ENCODE measurements around the gene SLC24A3.
A peak's percentile ranks its signal among the peaks of the same experiment; 100 is the strongest.

Gene SLC24A3

GRCh38 chr20:19212821-19213502 lies 520 bp downstream of the SLC24A3 start:
- peak overlapping the region; percentile 65 for H3K27ac ChIP-seq (ENCODE audit: low read depth, low read length)
- no peaks in the 10 kb centered on the region for H3K27me3 ChIP-seq (ENCODE audit: control insufficient read depth, insufficient read depth, low read length)

GRCh38 chr20:19213946-19214490 lies 1.6 kb downstream of the SLC24A3 start:
- peak overlapping the region; percentile 67 for H3K4me3 ChIP-seq (ENCODE audit: low read length)
- peaks cover 11% of the 10 kb centered on the region for H3K4me1 ChIP-seq (ENCODE audit: control insufficient read depth, insufficient read depth, low read length)
- peak overlapping the region; percentile 59 for H3K27ac ChIP-seq (ENCODE audit: low read depth, low read length)
- no peaks in the 10 kb centered on the region for H3K27me3 ChIP-seq (ENCODE audit: control insufficient read depth, insufficient read depth, low read length)
- H3K36me3 ChIP-seq (ENCODE audit: control insufficient read depth, insufficient read depth, low read length): no peaks in the 10 kb centered on the region
- no peak overlapping the region for H3K9ac ChIP-seq (ENCODE audit: low read length)

More at GRCh38 chr20:19212821-19213502, 520 bp downstream of the SLC24A3 start:
- no peaks in the 10 kb centered on the region for H3K36me3 ChIP-seq (ENCODE audit: control insufficient read depth, insufficient read depth, low read length)
- H3K4me1 ChIP-seq (ENCODE audit: control insufficient read depth, insufficient read depth, low read length): peaks cover 11% of the 10 kb centered on the region
- peak overlapping the region; percentile 67 for H3K4me3 ChIP-seq (ENCODE audit: low read length)
- H3K9ac ChIP-seq (ENCODE audit: low read length): no peak overlapping the region

GRCh38 chr20:19218411-19218810 lies 6.0 kb downstream of the SLC24A3 start:
- H3K36me3 ChIP-seq (ENCODE audit: control insufficient read depth, insufficient read depth, low read length): no peaks in the 10 kb centered on the region
- no peak overlapping the region for H3K9ac ChIP-seq (ENCODE audit: low read length)
- H3K27me3 ChIP-seq (ENCODE audit: control insufficient read depth, insufficient read depth, low read length): no peaks in the 10 kb centered on the region
- no peak overlapping the region for H3K4me3 ChIP-seq (ENCODE audit: low read length)
- no peaks in the 10 kb centered on the region for H3K4me1 ChIP-seq (ENCODE audit: control insufficient read depth, insufficient read depth, low read length)
- no peak overlapping the region for H3K27ac ChIP-seq (ENCODE audit: low read depth, low read length)

- no peaks in the 10 kb centered on the region for H3K4me1 ChIP-seq (ENCODE audit: control insufficient read depth, insufficient read depth, low read length)
- H3K36me3 ChIP-seq (ENCODE audit: control insufficient read depth, insufficient read depth, low read length): no peaks in the 10 kb centered on the region
- H3K4me3 ChIP-seq (ENCODE audit: low read length): no peak overlapping the region
- no peak overlapping the region for H3K9ac ChIP-seq (ENCODE audit: low read length)
- H3K27me3 ChIP-seq (ENCODE audit: control insufficient read depth, insufficient read depth, low read length): no peaks in the 10 kb centered on the region
- H3K27ac ChIP-seq (ENCODE audit: low read depth, low read length): no peak overlapping the region
These were observed 10.1 kb downstream of the SLC24A3 start for GRCh38 chr20:19222520-19223040.

- H3K27me3 ChIP-seq (ENCODE audit: control insufficient read depth, insufficient read depth, low read length): no peaks in the 10 kb centered on the region
- no peak overlapping the region for H3K4me3 ChIP-seq (ENCODE audit: low read length)
- H3K27ac ChIP-seq (ENCODE audit: low read depth, low read length): no peak overlapping the region
- no peaks in the 10 kb centered on the region for H3K36me3 ChIP-seq (ENCODE audit: control insufficient read depth, insufficient read depth, low read length)
- no peaks in the 10 kb centered on the region for H3K4me1 ChIP-seq (ENCODE audit: control insufficient read depth, insufficient read depth, low read length)
- no peak overlapping the region for H3K9ac ChIP-seq (ENCODE audit: low read length)
These were observed 11.2 kb downstream of the SLC24A3 start for GRCh38 chr20:19223640-19224039.

- peak overlapping the region; percentile 51 for H3K27ac ChIP-seq (ENCODE audit: low read depth, low read length)
- H3K27me3 ChIP-seq (ENCODE audit: control insufficient read depth, insufficient read depth, low read length): no peaks in the 10 kb centered on the region
These were observed 19.1 kb downstream of the SLC24A3 start for GRCh38 chr20:19231359-19232035.

GRCh38 chr20:19232997-19233794 lies 20.8 kb downstream of the SLC24A3 start:
- peak overlapping the region; percentile 40 for H3K4me3 ChIP-seq (ENCODE audit: low read length)
- peak overlapping the region; percentile 78 for H3K27ac ChIP-seq (ENCODE audit: low read depth, low read length)
- peaks cover 30% of the 10 kb centered on the region for H3K4me1 ChIP-seq (ENCODE audit: control insufficient read depth, insufficient read depth, low read length)
- H3K36me3 ChIP-seq (ENCODE audit: control insufficient read depth, insufficient read depth, low read length): no peaks in the 10 kb centered on the region
- H3K9ac ChIP-seq (ENCODE audit: low read length): no peak overlapping the region
- no peaks in the 10 kb centered on the region for H3K27me3 ChIP-seq (ENCODE audit: control insufficient read depth, insufficient read depth, low read length)

More at GRCh38 chr20:19231359-19232035, 19.1 kb downstream of the SLC24A3 start:
- Histone ChIP-seq H3K9ac (ENCODE audit: low read length) (no peak overlapping the region), H3K4me1 (ENCODE audit: control insufficient read depth, insufficient read depth, low read length) (peaks cover 30% of the 10 kb centered on the region), H3K4me3 (ENCODE audit: low read length) (no peak overlapping the region), H3K36me3 (ENCODE audit: control insufficient read depth, insufficient read depth, low read length) (no peaks in the 10 kb centered on the region)

GRCh38 chr20:19236371-19237055 lies 24.1 kb downstream of the SLC24A3 start:
- no peaks in the 10 kb centered on the region for H3K27me3 ChIP-seq (ENCODE audit: control insufficient read depth, insufficient read depth, low read length)
- no peak overlapping the region for H3K9ac ChIP-seq (ENCODE audit: low read length)
- no peaks in the 10 kb centered on the region for H3K36me3 ChIP-seq (ENCODE audit: control insufficient read depth, insufficient read depth, low read length)
- H3K4me3 ChIP-seq (ENCODE audit: low read length): no peak overlapping the region
- peaks cover 25% of the 10 kb centered on the region for H3K4me1 ChIP-seq (ENCODE audit: control insufficient read depth, insufficient read depth, low read length)
- H3K27ac ChIP-seq (ENCODE audit: low read depth, low read length): no peak overlapping the region

GRCh38 chr20:19241440-19241839 lies 29.0 kb downstream of the SLC24A3 start:
- H3K36me3 ChIP-seq (ENCODE audit: control insufficient read depth, insufficient read depth, low read length): no peaks in the 10 kb centered on the region
- no peaks in the 10 kb centered on the region for H3K27me3 ChIP-seq (ENCODE audit: control insufficient read depth, insufficient read depth, low read length)
- no peaks in the 10 kb centered on the region for H3K4me1 ChIP-seq (ENCODE audit: control insufficient read depth, insufficient read depth, low read length)
- no peak overlapping the region for H3K27ac ChIP-seq (ENCODE audit: low read depth, low read length)
- no peak overlapping the region for H3K9ac ChIP-seq (ENCODE audit: low read length)
- no peak overlapping the region for H3K4me3 ChIP-seq (ENCODE audit: low read length)

GRCh38 chr20:19244291-19244690 lies 31.8 kb downstream of the SLC24A3 start:
- Histone ChIP-seq H3K4me3 (ENCODE audit: low read length) (no peak overlapping the region), H3K27ac (ENCODE audit: low read depth, low read length) (no peak overlapping the region), H3K27me3 (ENCODE audit: control insufficient read depth, insufficient read depth, low read length) (no peaks in the 10 kb centered on the region)

GRCh38 chr20:19249106-19249879 lies 36.9 kb downstream of the SLC24A3 start:
- Histone ChIP-seq H3K9ac (ENCODE audit: low read length) (no peak overlapping the region), H3K4me3 (ENCODE audit: low read length) (no peak overlapping the region), H3K27ac (ENCODE audit: low read depth, low read length) (no peak overlapping the region), H3K4me1 (ENCODE audit: control insufficient read depth, insufficient read depth, low read length) (peaks cover 2% of the 10 kb centered on the region), H3K27me3 (ENCODE audit: control insufficient read depth, insufficient read depth, low read length) (no peaks in the 10 kb centered on the region), H3K36me3 (ENCODE audit: control insufficient read depth, insufficient read depth, low read length) (no peaks in the 10 kb centered on the region)

More at GRCh38 chr20:19244291-19244690, 31.8 kb downstream of the SLC24A3 start:
- no peaks in the 10 kb centered on the region for H3K36me3 ChIP-seq (ENCODE audit: control insufficient read depth, insufficient read depth, low read length)
- no peaks in the 10 kb centered on the region for H3K4me1 ChIP-seq (ENCODE audit: control insufficient read depth, insufficient read depth, low read length)
- H3K9ac ChIP-seq (ENCODE audit: low read length): no peak overlapping the region

Measured in rectal smooth muscle tissue (tissue), 1 donor.